Duodenal mucosa (tissue), 2 donors: ENCODE data around the gene PPP2R3A.

ENCODE experiments used
- H3K27ac ChIP-seq: one replicate; pipeline ENCODE4 v1.7.0; 2013; ENCODE audit warnings: low read depth, low read length
- H3K27me3 ChIP-seq, 2 donors: one replicate each; pipeline ENCODE4 v1.7.0; 2013; ENCODE audit warnings: low read length in 2 of 2, control low read depth in 1 of 2; ENCODE audit not compliant: insufficient read depth in 2 of 2, control insufficient read depth in 1 of 2
- H3K36me3 ChIP-seq, 2 donors: one replicate each; pipeline ENCODE4 v1.7.0; 2013; ENCODE audit warnings: low read length in 2 of 2, control low read depth in 1 of 2; ENCODE audit not compliant: insufficient read depth in 2 of 2, control insufficient read depth in 1 of 2
- H3K4me1 ChIP-seq, 2 donors: one replicate each; pipeline ENCODE4 v1.7.0; 2013; ENCODE audit warnings: low read length in 2 of 2, control low read depth in 1 of 2; ENCODE audit not compliant: insufficient read depth in 2 of 2, control insufficient read depth in 1 of 2
- H3K4me3 ChIP-seq, 2 donors: one replicate each; pipeline ENCODE4 v1.7.0; 2013; ENCODE audit warnings: low read length in 2 of 2, low read depth in 1 of 2
- H3K9ac ChIP-seq, 2 donors: one replicate each; pipeline ENCODE4 v1.7.0; 2013; ENCODE audit warnings: low read length in 2 of 2, low read depth in 1 of 2
- H3K9me3 ChIP-seq, 2 donors: one replicate each; pipeline ENCODE4 v1.7.0; 2013; ENCODE audit warnings: low read length in 2 of 2, control low read depth in 1 of 2; ENCODE audit not compliant: control insufficient read depth in 1 of 2

Gene PPP2R3A

GRCh38 chr3:136055491-136055890 is 90.0 kb downstream of the PPP2R3A start:
- no peak overlapping the region for H3K4me3 ChIP-seq
- peaks cover 0 to 2% of the 10 kb centered on the region in 2 donors for H3K9me3 ChIP-seq
- no peaks in the 10 kb centered on the region for H3K27me3 ChIP-seq
- H3K4me1 ChIP-seq = no peaks in the 10 kb centered on the region
- H3K9ac ChIP-seq = no peak overlapping the region
- no peaks in the 10 kb centered on the region for H3K36me3 ChIP-seq
- no peak overlapping the region for H3K27ac ChIP-seq

GRCh38 chr3:136067211-136067610 is 101.7 kb downstream of the PPP2R3A start:
- Histone ChIP-seq H3K4me1 (no peaks in the 10 kb centered on the region), H3K27ac (no peak overlapping the region), H3K36me3 (no peaks in the 10 kb centered on the region), H3K27me3 (no peaks in the 10 kb centered on the region), H3K9ac (no peak overlapping the region), H3K9me3 (no peaks in the 10 kb centered on the region), H3K4me3 (no peak overlapping the region)

GRCh38 chr3:136068708-136069107 is 103.2 kb downstream of the PPP2R3A start:
- H3K27ac ChIP-seq = no peak overlapping the region
- H3K27me3 ChIP-seq = no peaks in the 10 kb centered on the region
- no peak overlapping the region for H3K4me3 ChIP-seq
- H3K4me1 ChIP-seq = no peaks in the 10 kb centered on the region
- H3K36me3 ChIP-seq = no peaks in the 10 kb centered on the region
- no peak overlapping the region for H3K9ac ChIP-seq
- no peaks in the 10 kb centered on the region for H3K9me3 ChIP-seq

GRCh38 chr3:136069933-136070332 is 104.4 kb downstream of the PPP2R3A start:
- Histone ChIP-seq H3K36me3 (no peaks in the 10 kb centered on the region), H3K27ac (no peak overlapping the region), H3K4me1 (no peaks in the 10 kb centered on the region), H3K4me3 (no peak overlapping the region), H3K9ac (no peak overlapping the region), H3K9me3 (no peaks in the 10 kb centered on the region), H3K27me3 (no peaks in the 10 kb centered on the region)

GRCh38 chr3:136070334-136070733 is 104.8 kb downstream of the PPP2R3A start:
- H3K27ac ChIP-seq = no peak overlapping the region

GRCh38 chr3:136070953-136071949 is 105.7 kb downstream of the PPP2R3A start:
- H3K4me1 ChIP-seq = no peaks in the 10 kb centered on the region
- H3K4me3 ChIP-seq = no peak overlapping the region
- no peak overlapping the region for H3K27ac ChIP-seq
- no peaks in the 10 kb centered on the region for H3K36me3 ChIP-seq
- no peaks in the 10 kb centered on the region for H3K9me3 ChIP-seq
- no peak overlapping the region for H3K9ac ChIP-seq
- H3K27me3 ChIP-seq = no peaks in the 10 kb centered on the region

More at GRCh38 chr3:136070334-136070733, 104.8 kb downstream of the PPP2R3A start:
- H3K9ac ChIP-seq = no peak overlapping the region
- no peaks in the 10 kb centered on the region for H3K9me3 ChIP-seq
- H3K27me3 ChIP-seq = no peaks in the 10 kb centered on the region
- H3K4me3 ChIP-seq = no peak overlapping the region
- no peaks in the 10 kb centered on the region for H3K4me1 ChIP-seq
- H3K36me3 ChIP-seq = no peaks in the 10 kb centered on the region

GRCh38 chr3:136074546-136075170 is 109.1 kb downstream of the PPP2R3A start:
- Histone ChIP-seq H3K27me3 (no peaks in the 10 kb centered on the region), H3K36me3 (no peaks in the 10 kb centered on the region), H3K9me3 (no peaks in the 10 kb centered on the region), H3K4me3 (no peak overlapping the region), H3K4me1 (no peaks in the 10 kb centered on the region), H3K27ac (no peak overlapping the region), H3K9ac (no peak overlapping the region)

GRCh38 chr3:136075218-136075808 is 109.8 kb downstream of the PPP2R3A start:
- no peaks in the 10 kb centered on the region for H3K27me3 ChIP-seq
- H3K4me3 ChIP-seq = no peak overlapping the region
- no peaks in the 10 kb centered on the region for H3K36me3 ChIP-seq
- no peaks in the 10 kb centered on the region for H3K9me3 ChIP-seq
- no peak overlapping the region for H3K27ac ChIP-seq
- H3K4me1 ChIP-seq = no peaks in the 10 kb centered on the region
- no peak overlapping the region for H3K9ac ChIP-seq

GRCh38 chr3:136075811-136076210 is 110.3 kb downstream of the PPP2R3A start:
- Histone ChIP-seq H3K9ac (no peak overlapping the region), H3K9me3 (no peaks in the 10 kb centered on the region), H3K4me3 (no peak overlapping the region), H3K27ac (no peak overlapping the region), H3K27me3 (no peaks in the 10 kb centered on the region), H3K4me1 (no peaks in the 10 kb centered on the region), H3K36me3 (no peaks in the 10 kb centered on the region)
